ENCODE results near the gene GTF3C5.

The GTF3C5 gene

DNA sequence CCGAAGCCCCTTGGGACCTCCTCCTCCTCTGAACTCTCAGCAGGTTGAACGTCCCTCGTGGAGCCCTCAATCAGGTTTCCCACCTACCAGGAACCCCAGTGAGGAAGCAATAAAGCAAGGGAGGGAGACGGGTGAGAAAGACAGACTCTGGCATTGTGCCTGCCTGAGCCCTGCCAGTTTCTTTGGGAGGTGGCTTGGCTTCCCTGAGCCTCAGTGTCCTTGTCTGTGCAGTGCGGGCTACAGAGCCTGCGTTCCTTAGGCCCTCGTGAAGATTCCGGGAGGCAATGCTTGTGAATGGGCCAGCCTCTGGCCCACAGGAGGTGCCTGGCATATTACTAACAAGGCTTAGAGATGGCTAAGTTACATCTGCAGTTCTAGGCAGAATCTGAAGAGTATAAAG lies 11.9 kb downstream of the GTF3C5 start:
- no peak overlapping the region for H3K9ac ChIP-seq (ENCODE audit: low read depth in 1 of 2, low read length in 2 of 2)
- no peaks in the 10 kb centered on the region for H3K4me1 ChIP-seq (ENCODE audit: control insufficient read depth in 2 of 2, insufficient read depth in 2 of 2, low read length in 2 of 2)
- H3K27me3 ChIP-seq (ENCODE audit: control insufficient read depth in 2 of 2, insufficient read depth in 2 of 2, low read length in 2 of 2): no peaks in the 10 kb centered on the region
- H3K9me3 ChIP-seq (ENCODE audit: control insufficient read depth in 2 of 2, low read length in 2 of 2): no peaks in the 10 kb centered on the region
- H3K4me3 ChIP-seq (ENCODE audit: low read length in 2 of 2): no peak overlapping the region
- no peak overlapping the region for H3K27ac ChIP-seq (ENCODE audit: low read depth in 2 of 2, low read length in 2 of 2)
- H3K36me3 ChIP-seq (ENCODE audit: control insufficient read depth in 2 of 2, insufficient read depth in 2 of 2, low read length in 2 of 2): peaks cover 45 to 50% of the 10 kb centered on the region in 2 donors

DNA sequence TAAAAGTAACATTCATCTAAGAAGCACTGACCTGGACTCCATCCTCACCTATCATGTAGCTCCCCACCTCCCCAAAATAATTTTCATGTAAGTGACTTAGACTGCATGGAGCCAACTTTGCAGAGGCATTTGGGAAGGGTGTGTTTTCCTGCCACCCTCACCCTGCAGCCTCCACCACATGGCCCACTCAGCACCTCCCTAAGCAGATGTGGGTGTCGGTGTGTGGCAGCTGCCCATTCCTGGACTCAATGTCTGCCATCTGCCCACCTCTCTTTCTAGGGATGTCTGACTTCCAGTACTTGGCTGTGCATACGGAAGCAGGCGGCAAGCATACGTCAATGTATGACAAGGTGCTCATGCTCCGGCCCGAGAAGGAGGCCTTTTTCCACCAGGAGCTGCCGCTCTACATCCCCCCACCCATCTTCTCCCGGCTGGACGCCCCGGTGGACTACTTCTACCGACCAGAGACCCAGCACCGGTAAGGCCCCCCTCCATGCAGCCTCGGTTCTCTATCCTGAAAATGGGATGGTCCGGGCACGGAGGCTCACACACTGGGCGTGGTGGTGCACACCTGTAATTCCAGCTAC lies 12.7 kb downstream of the GTF3C5 start:
- no peak overlapping the region for H3K9ac ChIP-seq (ENCODE audit: low read depth in 1 of 2, low read length in 2 of 2)
- no peaks in the 10 kb centered on the region for H3K9me3 ChIP-seq (ENCODE audit: control insufficient read depth in 2 of 2, low read length in 2 of 2)
- H3K27ac ChIP-seq (ENCODE audit: low read depth in 2 of 2, low read length in 2 of 2): no peak overlapping the region
- no peak overlapping the region for H3K4me3 ChIP-seq (ENCODE audit: low read length in 2 of 2)
- no peaks in the 10 kb centered on the region for H3K27me3 ChIP-seq (ENCODE audit: control insufficient read depth in 2 of 2, insufficient read depth in 2 of 2, low read length in 2 of 2)
- no peaks in the 10 kb centered on the region for H3K4me1 ChIP-seq (ENCODE audit: control insufficient read depth in 2 of 2, insufficient read depth in 2 of 2, low read length in 2 of 2)
- H3K36me3 ChIP-seq (ENCODE audit: control insufficient read depth in 2 of 2, insufficient read depth in 2 of 2, low read length in 2 of 2): peaks cover 45 to 50% of the 10 kb centered on the region in 2 donors

DNA sequence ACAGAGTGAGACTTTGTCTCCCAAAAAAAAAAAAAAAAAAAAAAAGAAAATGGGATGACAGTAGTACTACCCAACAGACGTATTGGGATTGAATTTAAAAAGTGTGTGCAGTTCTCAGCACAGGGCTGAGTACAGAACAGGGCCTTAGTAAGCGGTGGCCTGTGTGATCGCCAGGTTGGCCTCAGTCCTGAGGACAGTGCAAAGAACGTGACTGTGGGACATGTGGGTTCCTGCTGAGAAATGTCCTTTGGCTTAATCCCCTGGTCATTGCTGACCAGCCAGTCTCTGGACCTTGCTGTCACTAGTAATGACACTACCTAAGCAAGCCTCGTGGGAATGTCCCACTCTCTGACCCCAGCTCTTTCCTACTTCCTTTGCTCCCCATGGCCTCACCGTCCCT lies 13.3 kb downstream of the GTF3C5 start:
- H3K4me3 ChIP-seq (ENCODE audit: low read length in 2 of 2): no peak overlapping the region
- peaks cover 45 to 50% of the 10 kb centered on the region in 2 donors for H3K36me3 ChIP-seq (ENCODE audit: control insufficient read depth in 2 of 2, insufficient read depth in 2 of 2, low read length in 2 of 2)
- no peak overlapping the region for H3K9ac ChIP-seq (ENCODE audit: low read depth in 1 of 2, low read length in 2 of 2)
- no peaks in the 10 kb centered on the region for H3K9me3 ChIP-seq (ENCODE audit: control insufficient read depth in 2 of 2, low read length in 2 of 2)
- H3K27ac ChIP-seq (ENCODE audit: low read depth in 2 of 2, low read length in 2 of 2): no peak overlapping the region
- no peaks in the 10 kb centered on the region for H3K4me1 ChIP-seq (ENCODE audit: control insufficient read depth in 2 of 2, insufficient read depth in 2 of 2, low read length in 2 of 2)
- H3K27me3 ChIP-seq (ENCODE audit: control insufficient read depth in 2 of 2, insufficient read depth in 2 of 2, low read length in 2 of 2): no peaks in the 10 kb centered on the region

DNA sequence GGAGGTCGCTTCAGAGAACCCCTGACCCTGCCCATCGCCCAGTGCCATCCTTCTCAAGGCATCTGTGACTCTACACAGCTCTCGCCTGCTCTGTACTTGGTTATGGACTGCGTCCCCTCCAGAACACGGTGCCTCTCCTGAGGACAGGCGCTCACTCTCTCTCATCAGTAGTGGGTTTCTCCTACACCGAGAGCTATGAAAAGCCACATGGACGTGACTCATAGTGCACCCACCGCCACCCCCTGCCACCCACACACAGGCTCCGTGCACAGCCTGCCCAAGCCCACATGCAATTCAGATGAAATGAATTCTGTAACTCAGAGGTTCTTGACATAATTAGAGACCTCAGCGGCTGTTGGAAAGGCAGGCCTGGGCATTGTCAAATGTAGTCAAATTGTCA lies 13.9 kb downstream of the GTF3C5 start:
- peaks cover 45 to 54% of the 10 kb centered on the region in 2 donors for H3K36me3 ChIP-seq (ENCODE audit: control insufficient read depth in 2 of 2, insufficient read depth in 2 of 2, low read length in 2 of 2)
- no peaks in the 10 kb centered on the region for H3K27me3 ChIP-seq (ENCODE audit: control insufficient read depth in 2 of 2, insufficient read depth in 2 of 2, low read length in 2 of 2)
- no peaks in the 10 kb centered on the region for H3K9me3 ChIP-seq (ENCODE audit: control insufficient read depth in 2 of 2, low read length in 2 of 2)
- H3K9ac ChIP-seq (ENCODE audit: low read depth in 1 of 2, low read length in 2 of 2): no peak overlapping the region
- H3K4me3 ChIP-seq (ENCODE audit: low read length in 2 of 2): no peak overlapping the region
- no peaks in the 10 kb centered on the region for H3K4me1 ChIP-seq (ENCODE audit: control insufficient read depth in 2 of 2, insufficient read depth in 2 of 2, low read length in 2 of 2)
- H3K27ac ChIP-seq (ENCODE audit: low read depth in 2 of 2, low read length in 2 of 2): no peak overlapping the region

DNA sequence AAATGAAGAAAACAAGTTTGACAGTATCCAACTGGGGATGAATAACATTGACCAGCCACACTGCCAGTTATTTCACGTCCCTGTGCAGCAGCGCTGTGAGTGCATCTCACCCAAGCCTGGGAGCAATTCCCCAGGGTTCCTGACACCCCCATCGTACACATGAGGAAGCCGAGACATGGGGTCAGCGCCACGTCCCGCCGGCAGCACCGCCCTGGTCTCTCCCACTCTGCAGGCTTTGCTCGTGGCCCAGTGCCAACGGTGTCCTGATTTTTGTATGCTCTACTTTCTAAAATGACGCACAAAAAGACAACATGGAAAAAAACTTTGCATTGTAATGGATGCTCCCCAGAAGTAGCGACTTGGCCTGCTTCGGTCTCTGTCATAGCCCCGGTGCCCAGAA lies 14.3 kb downstream of the GTF3C5 start:
- Histone ChIP-seq H3K4me1 (ENCODE audit: control insufficient read depth in 2 of 2, insufficient read depth in 2 of 2, low read length in 2 of 2) (no peaks in the 10 kb centered on the region), H3K36me3 (ENCODE audit: control insufficient read depth in 2 of 2, insufficient read depth in 2 of 2, low read length in 2 of 2) (peaks cover 45 to 55% of the 10 kb centered on the region in 2 donors), H3K9me3 (ENCODE audit: control insufficient read depth in 2 of 2, low read length in 2 of 2) (no peaks in the 10 kb centered on the region), H3K27ac (ENCODE audit: low read depth in 2 of 2, low read length in 2 of 2) (no peak overlapping the region), H3K27me3 (ENCODE audit: control insufficient read depth in 2 of 2, insufficient read depth in 2 of 2, low read length in 2 of 2) (no peaks in the 10 kb centered on the region), H3K4me3 (ENCODE audit: low read length in 2 of 2) (no peak overlapping the region), H3K9ac (ENCODE audit: low read depth in 1 of 2, low read length in 2 of 2) (no peak overlapping the region)

DNA sequence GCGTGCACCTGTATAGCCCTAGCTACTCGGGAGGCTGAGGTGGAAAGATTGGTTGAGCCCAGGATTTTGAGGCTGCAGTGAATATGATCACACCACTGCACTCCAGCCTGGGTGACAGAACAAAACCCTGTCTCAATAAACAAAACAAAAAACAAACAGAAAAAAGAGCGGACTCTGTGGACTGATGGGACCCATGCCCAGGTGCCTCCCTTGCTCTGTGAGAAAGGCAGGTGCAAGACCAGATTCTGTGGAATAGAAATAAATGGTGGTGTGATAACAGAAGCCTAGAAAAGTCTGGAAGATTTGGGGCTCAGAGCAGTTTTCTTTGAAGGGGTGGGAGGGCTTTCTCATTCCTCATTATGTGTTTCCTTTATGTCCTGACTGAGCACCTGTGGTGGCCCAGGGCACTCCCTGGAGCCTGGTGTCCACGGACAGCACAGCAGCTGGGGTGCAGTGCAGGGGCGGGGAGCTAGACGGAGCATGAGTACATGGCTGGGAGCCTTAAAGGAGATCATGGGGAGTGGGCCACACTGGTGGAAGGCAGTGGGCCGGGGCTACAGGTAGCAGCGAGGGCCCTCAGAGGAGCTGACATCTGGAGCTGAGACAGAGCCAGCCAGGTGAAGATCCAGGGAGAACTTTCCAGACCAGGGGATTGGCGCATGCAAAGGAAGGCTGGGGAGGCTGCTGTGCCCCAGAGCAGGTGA lies 15.6 kb downstream of the GTF3C5 start:
- Histone ChIP-seq H3K4me3 (ENCODE audit: low read length in 2 of 2) (no peak overlapping the region), H3K9ac (ENCODE audit: low read depth in 1 of 2, low read length in 2 of 2) (no peak overlapping the region), H3K4me1 (ENCODE audit: control insufficient read depth in 2 of 2, insufficient read depth in 2 of 2, low read length in 2 of 2) (peaks cover 2 to 11% of the 10 kb centered on the region in 2 donors), H3K27ac (ENCODE audit: low read depth in 2 of 2, low read length in 2 of 2) (no peak overlapping the region), H3K36me3 (ENCODE audit: control insufficient read depth in 2 of 2, insufficient read depth in 2 of 2, low read length in 2 of 2) (peaks cover 45 to 63% of the 10 kb centered on the region in 2 donors), H3K9me3 (ENCODE audit: control insufficient read depth in 2 of 2, low read length in 2 of 2) (no peaks in the 10 kb centered on the region), H3K27me3 (ENCODE audit: control insufficient read depth in 2 of 2, insufficient read depth in 2 of 2, low read length in 2 of 2) (no peaks in the 10 kb centered on the region)

DNA sequence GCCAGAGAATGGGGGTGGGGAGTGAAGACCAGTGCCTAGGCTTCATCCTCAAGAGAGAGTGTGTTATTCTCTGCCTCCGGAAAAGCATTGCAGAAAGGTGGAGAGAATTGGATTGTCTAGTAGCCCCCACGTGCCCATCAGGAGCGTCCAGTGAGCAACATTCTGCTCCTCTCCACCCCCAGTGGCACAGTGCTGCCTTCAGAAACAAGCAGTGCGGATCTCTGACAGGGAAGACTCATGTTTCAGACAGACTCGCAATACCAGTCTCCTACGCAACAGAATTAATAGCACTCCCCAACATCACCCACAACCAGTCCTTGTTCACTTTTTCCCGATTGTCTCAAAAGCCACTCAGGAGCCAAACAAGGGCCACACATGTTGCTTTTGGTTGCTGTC lies 16.1 kb downstream of the GTF3C5 start:
- H3K9me3 ChIP-seq (ENCODE audit: control insufficient read depth in 2 of 2, low read length in 2 of 2): no peaks in the 10 kb centered on the region
- H3K4me1 ChIP-seq (ENCODE audit: control insufficient read depth in 2 of 2, insufficient read depth in 2 of 2, low read length in 2 of 2): peaks cover 2 to 13% of the 10 kb centered on the region in 2 donors
- no peaks in the 10 kb centered on the region for H3K27me3 ChIP-seq (ENCODE audit: control insufficient read depth in 2 of 2, insufficient read depth in 2 of 2, low read length in 2 of 2)
- H3K4me3 ChIP-seq (ENCODE audit: low read length in 2 of 2): no peak overlapping the region
- H3K9ac ChIP-seq (ENCODE audit: low read depth in 1 of 2, low read length in 2 of 2): no peak overlapping the region
- peaks cover 44 to 66% of the 10 kb centered on the region in 2 donors for H3K36me3 ChIP-seq (ENCODE audit: control insufficient read depth in 2 of 2, insufficient read depth in 2 of 2, low read length in 2 of 2)
- H3K27ac ChIP-seq (ENCODE audit: low read depth in 2 of 2, low read length in 2 of 2): no peak overlapping the region

DNA sequence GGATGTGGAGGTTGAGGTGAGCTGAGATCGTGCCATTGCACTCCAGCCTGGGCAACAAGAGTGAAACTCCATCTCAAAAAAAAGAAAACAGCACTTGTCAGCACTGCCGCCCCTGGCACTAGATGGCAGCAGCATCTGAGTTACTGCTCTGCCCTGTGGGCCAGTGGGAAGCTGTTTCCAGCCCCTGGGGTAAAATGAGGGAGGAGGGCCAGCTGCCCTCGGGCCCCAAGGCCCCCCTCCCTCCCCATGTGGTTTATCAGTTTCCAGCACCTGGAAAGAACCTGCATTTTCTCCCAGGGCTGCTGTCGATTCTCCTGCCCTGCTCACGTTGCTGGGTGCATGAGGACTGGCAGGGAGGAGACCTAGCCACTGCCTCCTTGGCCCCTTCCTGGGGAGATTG lies 17.8 kb downstream of the GTF3C5 start:
- Histone ChIP-seq H3K9ac (ENCODE audit: low read depth in 1 of 2, low read length in 2 of 2) (no peak overlapping the region), H3K27ac (ENCODE audit: low read depth in 2 of 2, low read length in 2 of 2) (no peak overlapping the region), H3K36me3 (ENCODE audit: control insufficient read depth in 2 of 2, insufficient read depth in 2 of 2, low read length in 2 of 2) (peaks cover 29 to 62% of the 10 kb centered on the region in 2 donors), H3K4me3 (ENCODE audit: low read length in 2 of 2) (no peak overlapping the region), H3K4me1 (ENCODE audit: control insufficient read depth in 2 of 2, insufficient read depth in 2 of 2, low read length in 2 of 2) (peaks cover 2 to 13% of the 10 kb centered on the region in 2 donors), H3K9me3 (ENCODE audit: control insufficient read depth in 2 of 2, low read length in 2 of 2) (no peaks in the 10 kb centered on the region), H3K27me3 (ENCODE audit: control insufficient read depth in 2 of 2, insufficient read depth in 2 of 2, low read length in 2 of 2) (no peaks in the 10 kb centered on the region)

DNA sequence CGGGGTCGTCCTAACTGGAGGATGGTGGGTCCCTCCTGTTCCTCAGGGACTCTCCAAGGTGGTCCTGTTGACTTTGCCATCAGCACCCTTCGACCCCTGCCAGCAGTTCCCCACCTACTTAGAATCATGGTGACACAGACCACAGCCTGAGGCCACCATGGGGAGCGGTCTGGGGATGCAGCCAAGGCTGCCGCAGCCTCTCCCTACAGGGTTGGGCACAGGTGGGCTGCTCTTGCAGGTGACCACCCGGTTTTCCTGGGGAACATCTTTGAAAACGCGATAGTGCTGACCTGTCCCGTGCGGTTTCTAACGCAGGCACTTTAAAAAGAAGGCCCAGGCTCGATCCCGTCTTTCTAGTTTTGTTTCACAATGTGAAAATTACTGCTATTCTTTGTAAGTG lies 18.2 kb downstream of the GTF3C5 start:
- Histone ChIP-seq H3K27ac (ENCODE audit: low read depth in 2 of 2, low read length in 2 of 2) (no peak overlapping the region), H3K9ac (ENCODE audit: low read depth in 1 of 2, low read length in 2 of 2) (no peak overlapping the region), H3K4me3 (ENCODE audit: low read length in 2 of 2) (no peak overlapping the region), H3K27me3 (ENCODE audit: control insufficient read depth in 2 of 2, insufficient read depth in 2 of 2, low read length in 2 of 2) (no peaks in the 10 kb centered on the region), H3K4me1 (ENCODE audit: control insufficient read depth in 2 of 2, insufficient read depth in 2 of 2, low read length in 2 of 2) (peaks cover 2 to 13% of the 10 kb centered on the region in 2 donors), H3K9me3 (ENCODE audit: control insufficient read depth in 2 of 2, low read length in 2 of 2) (no peaks in the 10 kb centered on the region), H3K36me3 (ENCODE audit: control insufficient read depth in 2 of 2, insufficient read depth in 2 of 2, low read length in 2 of 2) (peaks cover 29 to 63% of the 10 kb centered on the region in 2 donors)

DNA sequence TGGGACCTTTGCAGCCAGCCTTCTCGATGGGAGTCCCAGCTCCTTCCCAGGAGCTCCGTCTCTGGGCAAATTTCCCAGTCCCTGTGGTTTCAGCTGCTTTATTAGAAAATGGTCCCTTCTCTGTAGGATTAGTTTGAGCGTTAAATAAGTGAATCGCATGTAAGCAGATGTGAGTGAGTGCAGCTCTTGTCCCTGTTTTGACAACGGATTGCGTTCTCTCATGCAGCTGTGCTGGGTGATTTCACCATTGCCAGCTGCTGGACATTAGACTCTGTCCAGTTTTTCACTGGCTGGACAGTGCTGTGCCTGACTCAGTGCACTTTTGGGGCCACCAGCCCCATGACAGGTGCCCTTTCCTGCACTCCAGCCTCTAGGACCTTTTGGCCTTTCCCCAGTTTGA lies 19.3 kb downstream of the GTF3C5 start:
- Histone ChIP-seq H3K4me1 (ENCODE audit: control insufficient read depth in 2 of 2, insufficient read depth in 2 of 2, low read length in 2 of 2) (peaks cover 2 to 13% of the 10 kb centered on the region in 2 donors), H3K9ac (ENCODE audit: low read depth in 1 of 2, low read length in 2 of 2) (no peak overlapping the region), H3K36me3 (ENCODE audit: control insufficient read depth in 2 of 2, insufficient read depth in 2 of 2, low read length in 2 of 2) (peaks cover 30 to 59% of the 10 kb centered on the region in 2 donors)

More for the DNA sequence above, 19.3 kb downstream of the GTF3C5 start:
- Histone ChIP-seq H3K27me3 (ENCODE audit: control insufficient read depth in 2 of 2, insufficient read depth in 2 of 2, low read length in 2 of 2) (no peaks in the 10 kb centered on the region), H3K4me3 (ENCODE audit: low read length in 2 of 2) (no peak overlapping the region), H3K9me3 (ENCODE audit: control insufficient read depth in 2 of 2, low read length in 2 of 2) (no peaks in the 10 kb centered on the region), H3K27ac (ENCODE audit: low read depth in 2 of 2, low read length in 2 of 2) (peak overlapping the region in 1 of 2 donors; percentile 17)
